ENCODE measurements around the gene IWS1. TPM values are rescaled to one million over a fixed set of nuclear protein-coding genes. Genes with fewer than 3 reads are reported as not detected.

Gene IWS1
- total and polyA plus RNA-seq, 10 of the 15 experiments (the other 5 are each of a cell fraction or from before 2014, with no cell fraction given), result 21.9 to 68.9 (median 45.8) TPM

GRCh38 chr2:127551221-127551930 is 25.1 kb upstream of the IWS1 start (continued):
- TF ChIP-seq ZBTB40 (IDR thresholded peaks at IDR 0.05; ENCODE audit: borderline replicate concordance), result no peak

DNA sequence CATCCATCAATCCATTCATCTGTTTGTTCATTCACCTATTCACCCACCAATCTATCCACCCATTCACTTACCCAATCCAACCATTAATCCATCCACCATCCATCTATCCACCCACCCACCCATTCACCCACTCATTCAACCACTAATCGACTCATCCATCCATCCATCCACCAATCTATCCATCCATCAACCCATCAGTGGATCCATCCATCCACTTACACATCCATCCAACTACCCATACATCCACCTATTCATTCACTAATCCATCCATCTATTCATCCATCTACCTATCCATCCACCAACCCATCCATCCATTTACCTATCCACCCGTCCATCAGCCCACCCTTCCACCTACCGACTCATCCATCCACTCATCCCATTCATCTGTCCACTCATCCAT is 20.5 kb upstream of the IWS1 start:
- no peak for DNase-seq (ENCODE audit: low read depth, low spot score)
- CTCF ChIA-PET, result interaction anchor here (1.3 kb wide), 1 partner anchor 45 kb away, joined by 3 read pairs; no protein-coding TSS in a partner anchor
- Histone ChIP-seq H3K4me3 (no peak overlapping the region), H3K4me2 (ENCODE audit: control insufficient read depth, insufficient read depth) (no peak overlapping the region), H3K36me3 (ENCODE audit: control insufficient read depth in 2 of 2, insufficient read depth in 2 of 2, low read length in 1 of 2) (no peaks in the 10 kb centered on the region), H3K79me2 (ENCODE audit: control insufficient read depth, insufficient read depth, low read length) (no peaks in the 10 kb centered on the region), H2AFZ (ENCODE audit: control insufficient read depth, low read depth, low read length) (no peak overlapping the region), H3K27ac (ENCODE audit: control insufficient read depth, insufficient read depth) (no peak overlapping the region), H3K4me1 (ENCODE audit: control insufficient read depth, insufficient read depth, low read length) (no peaks in the 10 kb centered on the region), H3K27me3 (replicated peaks in 1 of 2; ENCODE audit: control insufficient read depth in 2 of 2, insufficient read depth in 2 of 2, low read length in 1 of 2) (peaks cover 2 to 4% of the 10 kb centered on the region in 2 experiments; a peak in 3 of 4 replicates), H3K9ac (ENCODE audit: control insufficient read depth, insufficient read depth, low read length) (no peak overlapping the region), H3K9me3 (replicated peaks; ENCODE audit: control insufficient read depth, insufficient read depth, low read length) (no peaks in the 10 kb centered on the region), H4K20me1 (ENCODE audit: control insufficient read depth, insufficient read depth) (no peaks in the 10 kb centered on the region)
- SMC1A ChIA-PET (ENCODE audit: uncharacterized antibody, unreplicated experiment), result no interaction called here
- RAD21 ChIA-PET (ENCODE audit: unreplicated experiment), result no interaction called here
- intact Hi-C loops (cut with micrococcal nuclease; ENCODE audit: unreplicated experiment), result no loop called here
- WGBS (ENCODE audit: insufficient coverage, insufficient replicate concordance, low lambda C conversion rate, missing lambda C conversion rate), result 16% methylated on average over 3 of the region's 3 CpGs
- in situ Hi-C loops (cut with MboI), result no loop called here
- no peak for FAIRE-seq
- ATAC-seq, result no peak
- no TSS peak for BruUV-seq (replicated peaks)
- POLR2A ChIA-PET, result no interaction called here
- TF ChIP-seq, protein P1, sequence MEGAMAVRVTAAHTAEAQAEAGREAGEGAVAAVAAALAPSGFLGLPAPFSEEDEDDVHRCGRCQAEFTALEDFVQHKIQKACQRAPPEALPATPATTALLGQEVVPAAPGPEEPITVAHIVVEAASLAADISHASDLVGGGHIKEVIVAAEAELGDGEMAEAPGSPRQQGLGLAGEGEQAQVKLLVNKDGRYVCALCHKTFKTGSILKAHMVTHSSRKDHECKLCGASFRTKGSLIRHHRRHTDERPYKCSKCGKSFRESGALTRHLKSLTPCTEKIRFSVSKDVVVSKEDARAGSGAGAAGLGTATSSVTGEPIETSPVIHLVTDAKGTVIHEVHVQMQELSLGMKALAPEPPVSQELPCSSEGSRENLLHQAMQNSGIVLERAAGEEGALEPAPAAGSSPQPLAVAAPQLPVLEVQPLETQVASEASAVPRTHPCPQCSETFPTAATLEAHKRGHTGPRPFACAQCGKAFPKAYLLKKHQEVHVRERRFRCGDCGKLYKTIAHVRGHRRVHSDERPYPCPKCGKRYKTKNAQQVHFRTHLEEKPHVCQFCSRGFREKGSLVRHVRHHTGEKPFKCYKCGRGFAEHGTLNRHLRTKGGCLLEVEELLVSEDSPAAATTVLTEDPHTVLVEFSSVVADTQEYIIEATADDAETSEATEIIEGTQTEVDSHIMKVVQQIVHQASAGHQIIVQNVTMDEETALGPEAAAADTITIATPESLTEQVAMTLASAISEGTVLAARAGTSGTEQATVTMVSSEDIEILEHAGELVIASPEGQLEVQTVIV (IDR thresholded peaks at IDR 0.05; ENCODE audit: borderline replicate concordance, partially characterized antibody), result no peak
- TF ChIP-seq FOS (IDR thresholded peaks at IDR 0.05; ENCODE audit: borderline replicate concordance, extremely low read depth, insufficient read length) (no peak), BCL11A (IDR thresholded peaks at IDR 0.05; ENCODE audit: low read depth, low read length) (no peak), ZBTB33 (IDR thresholded peaks at IDR 0.05) (no peak)
- TF ChIP-seq, protein P2, sequence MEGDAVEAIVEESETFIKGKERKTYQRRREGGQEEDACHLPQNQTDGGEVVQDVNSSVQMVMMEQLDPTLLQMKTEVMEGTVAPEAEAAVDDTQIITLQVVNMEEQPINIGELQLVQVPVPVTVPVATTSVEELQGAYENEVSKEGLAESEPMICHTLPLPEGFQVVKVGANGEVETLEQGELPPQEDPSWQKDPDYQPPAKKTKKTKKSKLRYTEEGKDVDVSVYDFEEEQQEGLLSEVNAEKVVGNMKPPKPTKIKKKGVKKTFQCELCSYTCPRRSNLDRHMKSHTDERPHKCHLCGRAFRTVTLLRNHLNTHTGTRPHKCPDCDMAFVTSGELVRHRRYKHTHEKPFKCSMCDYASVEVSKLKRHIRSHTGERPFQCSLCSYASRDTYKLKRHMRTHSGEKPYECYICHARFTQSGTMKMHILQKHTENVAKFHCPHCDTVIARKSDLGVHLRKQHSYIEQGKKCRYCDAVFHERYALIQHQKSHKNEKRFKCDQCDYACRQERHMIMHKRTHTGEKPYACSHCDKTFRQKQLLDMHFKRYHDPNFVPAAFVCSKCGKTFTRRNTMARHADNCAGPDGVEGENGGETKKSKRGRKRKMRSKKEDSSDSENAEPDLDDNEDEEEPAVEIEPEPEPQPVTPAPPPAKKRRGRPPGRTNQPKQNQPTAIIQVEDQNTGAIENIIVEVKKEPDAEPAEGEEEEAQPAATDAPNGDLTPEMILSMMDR (IDR thresholded peaks at IDR 0.05 in 2 of 3, conservative IDR thresholded peaks at IDR 0.05 in 1 of 3; ENCODE audit: control insufficient read depth in 2 of 3, extremely low read depth in 1 of 3, insufficient read depth in 1 of 3, low read depth in 3 of 3, low read length in 3 of 3), result no peak
- TF ChIP-seq, protein P3, sequence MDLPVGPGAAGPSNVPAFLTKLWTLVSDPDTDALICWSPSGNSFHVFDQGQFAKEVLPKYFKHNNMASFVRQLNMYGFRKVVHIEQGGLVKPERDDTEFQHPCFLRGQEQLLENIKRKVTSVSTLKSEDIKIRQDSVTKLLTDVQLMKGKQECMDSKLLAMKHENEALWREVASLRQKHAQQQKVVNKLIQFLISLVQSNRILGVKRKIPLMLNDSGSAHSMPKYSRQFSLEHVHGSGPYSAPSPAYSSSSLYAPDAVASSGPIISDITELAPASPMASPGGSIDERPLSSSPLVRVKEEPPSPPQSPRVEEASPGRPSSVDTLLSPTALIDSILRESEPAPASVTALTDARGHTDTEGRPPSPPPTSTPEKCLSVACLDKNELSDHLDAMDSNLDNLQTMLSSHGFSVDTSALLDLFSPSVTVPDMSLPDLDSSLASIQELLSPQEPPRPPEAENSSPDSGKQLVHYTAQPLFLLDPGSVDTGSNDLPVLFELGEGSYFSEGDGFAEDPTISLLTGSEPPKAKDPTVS (IDR thresholded peaks at IDR 0.05; ENCODE audit: low read depth, low read length), result no peak

Data from GM12878 (cell line).